Epithelial cell of proximal tubule (primary cell): ENCODE data around the gene GGA2. TPM values are rescaled to one million over a fixed set of nuclear protein-coding genes. Genes with fewer than 3 reads are reported as not detected.
"Not testable (repeated sequence)": the region's sequence is repeated elsewhere in the genome, so short reads cannot be mapped to it uniquely, and the experiment has no call there.

Source experiments
- DNase-seq: peaks from one replicate; pipeline ENCODE4 v3.0.0-alpha.2; 2011; ENCODE audit warnings: low read depth
- H3K4me3 ChIP-seq: 2 replicates; pipeline ENCODE4 v1.5.1; 2011; ENCODE audit warnings: low read depth, mild to moderate bottlenecking, low read length
- total RNA-seq: library from RNA; depleted of rRNA; stranded (reverse); fragments of >200 nt; gene quantifications from 2 replicates; pipeline ENCODE4 v1.2.3, GENCODE V29; 2015
- TF ChIP-seq, protein P1 (sequence below): conservative IDR thresholded peaks from 2 replicates; pipeline ENCODE4 v1.5.1; 2012; ENCODE audit warnings: low read depth, mild to moderate bottlenecking, low read length

The GGA2 gene
- total RNA-seq, 1 donor from 2014 or later = 30.8 TPM

GRCh38 chr16:23485257-23485614 is 25.1 kb downstream of the GGA2 start:
- H3K4me3 ChIP-seq = no peak overlapping the region
- no peak for DNase-seq
- TF ChIP-seq, protein P1, sequence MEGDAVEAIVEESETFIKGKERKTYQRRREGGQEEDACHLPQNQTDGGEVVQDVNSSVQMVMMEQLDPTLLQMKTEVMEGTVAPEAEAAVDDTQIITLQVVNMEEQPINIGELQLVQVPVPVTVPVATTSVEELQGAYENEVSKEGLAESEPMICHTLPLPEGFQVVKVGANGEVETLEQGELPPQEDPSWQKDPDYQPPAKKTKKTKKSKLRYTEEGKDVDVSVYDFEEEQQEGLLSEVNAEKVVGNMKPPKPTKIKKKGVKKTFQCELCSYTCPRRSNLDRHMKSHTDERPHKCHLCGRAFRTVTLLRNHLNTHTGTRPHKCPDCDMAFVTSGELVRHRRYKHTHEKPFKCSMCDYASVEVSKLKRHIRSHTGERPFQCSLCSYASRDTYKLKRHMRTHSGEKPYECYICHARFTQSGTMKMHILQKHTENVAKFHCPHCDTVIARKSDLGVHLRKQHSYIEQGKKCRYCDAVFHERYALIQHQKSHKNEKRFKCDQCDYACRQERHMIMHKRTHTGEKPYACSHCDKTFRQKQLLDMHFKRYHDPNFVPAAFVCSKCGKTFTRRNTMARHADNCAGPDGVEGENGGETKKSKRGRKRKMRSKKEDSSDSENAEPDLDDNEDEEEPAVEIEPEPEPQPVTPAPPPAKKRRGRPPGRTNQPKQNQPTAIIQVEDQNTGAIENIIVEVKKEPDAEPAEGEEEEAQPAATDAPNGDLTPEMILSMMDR = no peak

GRCh38 chr16:23484510-23485256 is 25.6 kb downstream of the GGA2 start:
- no peak for DNase-seq
- TF ChIP-seq, protein P1 = no peak
- H3K4me3 ChIP-seq = no peak overlapping the region

GRCh38 chr16:23483492-23483891 is 26.8 kb downstream of the GGA2 start:
- not testable (repeated sequence) for H3K4me3 ChIP-seq, DNase-seq

- no peak for DNase-seq
- H3K4me3 ChIP-seq = no peak overlapping the region
- TF ChIP-seq, protein P1 = no peak
These were observed 27.5 kb downstream of the GGA2 start for GRCh38 chr16:23482778-23483177.

DNA sequence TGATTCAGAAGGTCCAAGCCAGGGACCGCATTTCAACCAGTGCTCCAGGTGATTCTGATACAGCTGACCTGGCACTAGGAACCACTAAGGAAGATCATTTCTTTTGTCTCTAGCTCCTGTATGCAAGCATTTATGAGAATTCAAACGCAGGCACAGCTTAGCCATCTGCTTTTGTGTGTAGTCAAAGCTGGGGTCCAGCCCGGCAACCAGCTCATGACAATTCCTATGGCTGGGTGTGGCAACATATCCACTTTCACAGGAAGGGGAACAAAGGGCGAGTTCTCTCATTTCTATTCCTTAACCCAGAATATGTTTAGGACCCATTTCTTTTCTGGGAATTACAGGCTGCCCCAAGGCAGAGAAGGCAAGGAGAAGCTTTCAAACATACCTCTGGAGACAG is 30.0 kb downstream of the GGA2 start:
- H3K4me3 ChIP-seq = no peak overlapping the region
- TF ChIP-seq, protein P1 = no peak
- DNase-seq = no peak

- TF ChIP-seq, protein P1 = no peak
- H3K4me3 ChIP-seq = no peak overlapping the region
- no peak for DNase-seq
These were observed 31.2 kb downstream of the GGA2 start for GRCh38 chr16:23479138-23479537.

DNA sequence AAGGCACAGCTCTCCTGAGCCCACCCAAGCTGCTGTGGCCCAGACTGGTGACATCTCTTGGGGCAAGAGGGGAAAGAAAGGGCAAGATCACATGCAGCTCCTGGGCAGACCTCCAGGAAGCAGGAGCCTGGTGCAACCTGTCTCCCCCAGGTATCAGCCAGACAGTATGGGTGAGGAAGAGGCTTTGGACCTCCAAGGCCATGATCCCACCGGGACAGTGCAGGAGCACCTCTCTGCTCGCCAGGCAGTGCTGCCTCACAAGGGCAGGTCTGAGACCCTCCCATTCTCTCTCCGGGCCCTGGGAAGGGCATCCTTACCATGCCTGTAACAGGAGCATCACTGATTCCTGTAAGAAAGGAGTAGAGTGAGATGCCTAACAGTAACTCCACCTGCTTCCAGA is 31.7 kb downstream of the GGA2 start:
- H3K4me3 ChIP-seq = no peak overlapping the region
- TF ChIP-seq, protein P1 = no peak
- DNase-seq = no peak

DNA sequence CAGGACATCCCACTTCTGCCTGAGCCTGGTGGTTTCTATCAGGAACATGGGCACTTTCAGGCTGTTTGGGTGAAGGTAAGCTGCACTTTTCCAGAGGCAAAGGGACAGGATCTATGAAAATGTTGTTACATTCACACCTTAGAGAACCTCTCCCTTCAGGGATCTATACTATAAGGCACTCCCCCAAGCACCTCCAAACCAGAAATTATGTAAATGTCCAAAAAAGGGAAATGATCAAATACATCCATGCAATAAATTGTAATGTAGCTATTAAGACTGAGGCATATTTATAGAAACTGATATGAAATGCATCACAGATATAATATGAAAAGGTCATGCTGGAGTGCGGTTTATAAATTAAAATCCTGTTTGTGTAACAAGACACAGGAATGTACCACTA is 34.0 kb downstream of the GGA2 start:
- TF ChIP-seq, protein P1 = no peak
- DNase-seq = no peak
- no peak overlapping the region for H3K4me3 ChIP-seq
